ENCODE measurements around the gene ZNF805. TPM values are rescaled to one million over a fixed set of nuclear protein-coding genes. Genes with fewer than 3 reads are reported as not detected.
A peak's percentile ranks its signal among the peaks of the same experiment; 100 is the strongest.
"Not testable (repeated sequence)": the region's sequence is repeated elsewhere in the genome, so short reads cannot be mapped to it uniquely, and the experiment has no call there.

Gene ZNF805
- polyA plus RNA-seq, 1 donor, result 4.4 TPM

GRCh38 chr19:57262044-57262443 is 21.6 kb downstream of the ZNF805 start:
- DNase-seq, result no peak
- Histone ChIP-seq H3K9me3 (ENCODE audit: control insufficient read depth, low read depth, low read length) (no peaks in the 10 kb centered on the region), H3K27me3 (ENCODE audit: control insufficient read depth, insufficient read depth, low read length) (no peaks in the 10 kb centered on the region), H3K4me3 (ENCODE audit: low read length) (no peak overlapping the region), H3K36me3 (ENCODE audit: control insufficient read depth, insufficient read depth, low read length) (peaks cover 5% of the 10 kb centered on the region), H3K4me1 (ENCODE audit: control insufficient read depth, insufficient read depth, low read length) (no peaks in the 10 kb centered on the region), H3K27ac (ENCODE audit: low read length) (no peak overlapping the region)
- 100% methylated on average over 1 of the region's 3 CpGs for WGBS (ENCODE audit: insufficient coverage, low lambda C conversion rate)

GRCh38 chr19:57263244-57263741 is 22.9 kb downstream of the ZNF805 start:
- WGBS (ENCODE audit: insufficient coverage, low lambda C conversion rate), result no CpG with 5 or more reads among the region's 1 CpG
- Histone ChIP-seq H3K27ac (ENCODE audit: low read length) (no peak overlapping the region), H3K36me3 (ENCODE audit: control insufficient read depth, insufficient read depth, low read length) (peaks cover 4% of the 10 kb centered on the region), H3K27me3 (ENCODE audit: control insufficient read depth, insufficient read depth, low read length) (no peaks in the 10 kb centered on the region), H3K4me1 (ENCODE audit: control insufficient read depth, insufficient read depth, low read length) (no peaks in the 10 kb centered on the region), H3K4me3 (ENCODE audit: low read length) (no peak overlapping the region), H3K9me3 (ENCODE audit: control insufficient read depth, low read depth, low read length) (no peaks in the 10 kb centered on the region)
- DNase-seq, result no peak

DNA sequence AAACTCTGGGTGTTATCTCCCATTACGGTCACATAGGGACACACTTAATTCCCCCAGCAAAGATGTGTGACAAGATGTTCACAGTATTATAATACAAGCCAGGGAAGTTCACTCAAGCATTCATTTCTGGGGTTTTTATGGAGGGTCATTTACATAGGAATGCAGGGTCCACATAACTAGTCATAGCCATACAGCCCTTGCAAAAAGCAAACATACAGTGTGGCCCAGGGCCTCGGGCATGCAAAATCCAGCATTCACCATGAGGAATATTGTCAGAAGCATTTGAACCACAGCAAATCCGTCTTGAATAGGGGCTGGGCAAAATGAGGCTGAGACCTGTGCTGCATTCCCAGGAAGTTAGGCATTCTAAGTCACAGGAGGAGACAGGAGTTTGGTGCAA is 26.9 kb downstream of the ZNF805 start:
- Histone ChIP-seq H3K9me3 (ENCODE audit: control insufficient read depth, low read depth, low read length) (no peaks in the 10 kb centered on the region), H3K36me3 (ENCODE audit: control insufficient read depth, insufficient read depth, low read length) (no peaks in the 10 kb centered on the region), H3K4me1 (ENCODE audit: control insufficient read depth, insufficient read depth, low read length) (no peaks in the 10 kb centered on the region), H3K27me3 (ENCODE audit: control insufficient read depth, insufficient read depth, low read length) (no peaks in the 10 kb centered on the region), H3K4me3 (ENCODE audit: low read length) (no peak overlapping the region), H3K27ac (ENCODE audit: low read length) (no peak overlapping the region)
- no CpG with 5 or more reads among the region's 3 CpGs for WGBS (ENCODE audit: insufficient coverage, low lambda C conversion rate)
- peak in 1 of 2 donors; percentile 9 for DNase-seq

- Histone ChIP-seq H3K27me3 (ENCODE audit: control insufficient read depth, insufficient read depth, low read length) (no peaks in the 10 kb centered on the region), H3K36me3 (ENCODE audit: control insufficient read depth, insufficient read depth, low read length) (no peaks in the 10 kb centered on the region), H3K9me3 (ENCODE audit: control insufficient read depth, low read depth, low read length) (no peaks in the 10 kb centered on the region), H3K27ac (ENCODE audit: low read length) (no peak overlapping the region), H3K4me3 (ENCODE audit: low read length) (no peak overlapping the region), H3K4me1 (ENCODE audit: control insufficient read depth, insufficient read depth, low read length) (no peaks in the 10 kb centered on the region)
- DNase-seq, result no peak
- WGBS (ENCODE audit: insufficient coverage, low lambda C conversion rate), result 92% methylated on average over 4 of the region's 4 CpGs
Measured at GRCh38 chr19:57269515-57270250, 29.3 kb downstream of the ZNF805 start.

DNA sequence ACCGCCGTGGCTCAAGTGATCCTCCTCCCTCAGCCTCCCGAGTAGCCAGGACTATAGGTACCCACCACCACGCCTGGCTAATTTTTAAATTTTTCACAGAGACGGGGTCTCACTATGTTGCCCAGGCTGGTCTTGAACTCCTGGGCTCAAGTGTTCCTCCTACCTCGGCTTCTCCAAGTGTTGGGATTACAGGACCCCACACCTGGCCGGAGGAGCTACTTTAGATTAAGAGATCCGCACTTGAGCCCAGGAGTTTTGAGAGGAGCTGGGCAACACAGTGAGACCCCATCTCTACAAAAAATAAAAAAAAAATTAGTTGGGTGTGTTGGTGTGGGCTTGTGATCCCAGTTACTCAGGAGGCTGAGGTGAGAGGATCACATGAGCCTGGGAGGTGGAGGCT is 30.8 kb downstream of the ZNF805 start:
- Histone ChIP-seq H3K9me3 (ENCODE audit: control insufficient read depth, low read depth, low read length) (no peaks in the 10 kb centered on the region), H3K36me3 (ENCODE audit: control insufficient read depth, insufficient read depth, low read length) (no peaks in the 10 kb centered on the region), H3K4me3 (ENCODE audit: low read length) (no peak overlapping the region), H3K4me1 (ENCODE audit: control insufficient read depth, insufficient read depth, low read length) (no peaks in the 10 kb centered on the region), H3K27ac (ENCODE audit: low read length) (no peak overlapping the region), H3K27me3 (ENCODE audit: control insufficient read depth, insufficient read depth, low read length) (no peaks in the 10 kb centered on the region)
- WGBS (ENCODE audit: insufficient coverage, low lambda C conversion rate), result 93% methylated on average over 3 of the region's 8 CpGs
- DNase-seq, result no peak

GRCh38 chr19:57273014-57273413 is 32.6 kb downstream of the ZNF805 start:
- no peaks in the 10 kb centered on the region for H3K9me3 ChIP-seq (ENCODE audit: control insufficient read depth, low read depth, low read length)
- no peak overlapping the region for H3K27ac ChIP-seq (ENCODE audit: low read length)
- no peaks in the 10 kb centered on the region for H3K36me3 ChIP-seq (ENCODE audit: control insufficient read depth, insufficient read depth, low read length)
- H3K4me1 ChIP-seq (ENCODE audit: control insufficient read depth, insufficient read depth, low read length), result no peaks in the 10 kb centered on the region
- DNase-seq, result no peak
- H3K27me3 ChIP-seq (ENCODE audit: control insufficient read depth, insufficient read depth, low read length), result no peaks in the 10 kb centered on the region
- H3K4me3 ChIP-seq (ENCODE audit: low read length), result no peak overlapping the region
- WGBS (ENCODE audit: insufficient coverage, low lambda C conversion rate), result 82% methylated on average over 1 of the region's 1 CpG

GRCh38 chr19:57276430-57276829 is 36.0 kb downstream of the ZNF805 start:
- no peaks in the 10 kb centered on the region for H3K9me3 ChIP-seq (ENCODE audit: control insufficient read depth, low read depth, low read length)
- WGBS (ENCODE audit: insufficient coverage, low lambda C conversion rate), result no CpG with 5 or more reads among the region's 1 CpG
- DNase-seq, result no peak

DNA sequence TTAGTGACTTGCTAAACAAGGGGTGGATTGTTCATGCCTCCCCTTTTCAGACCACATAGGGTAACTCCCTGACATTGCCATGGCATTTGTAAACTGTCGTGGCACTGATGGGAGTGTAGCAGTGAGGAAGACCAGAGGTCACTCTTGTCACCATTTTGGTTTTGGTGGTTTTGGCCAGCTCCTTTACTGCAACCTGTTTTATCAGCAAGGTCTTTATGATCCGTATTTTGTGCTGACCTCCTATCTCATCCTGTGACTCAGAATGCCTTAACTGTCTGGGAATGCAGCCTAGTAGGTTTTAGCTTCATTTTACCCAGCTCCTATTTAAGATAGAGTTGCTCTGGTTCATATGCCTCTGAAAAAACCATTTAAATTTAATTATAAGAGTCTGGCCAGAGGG is 38.0 kb downstream of the ZNF805 start:
- H3K27me3 ChIP-seq (ENCODE audit: control insufficient read depth, insufficient read depth, low read length); H3K9me3 ChIP-seq (ENCODE audit: control insufficient read depth, low read depth, low read length); H3K4me3 ChIP-seq (ENCODE audit: low read length); DNase-seq; H3K27ac ChIP-seq (ENCODE audit: low read length); H3K36me3 ChIP-seq (ENCODE audit: control insufficient read depth, insufficient read depth, low read length): not testable (repeated sequence)
- peaks cover 13% of the 10 kb centered on the region for H3K4me1 ChIP-seq (ENCODE audit: control insufficient read depth, insufficient read depth, low read length)
- WGBS (ENCODE audit: insufficient coverage, low lambda C conversion rate), result no CpG with 5 or more reads among the region's 2 CpGs

More at GRCh38 chr19:57276430-57276829, 36.0 kb downstream of the ZNF805 start:
- Histone ChIP-seq H3K36me3 (ENCODE audit: control insufficient read depth, insufficient read depth, low read length) (no peaks in the 10 kb centered on the region), H3K4me1 (ENCODE audit: control insufficient read depth, insufficient read depth, low read length) (peaks cover 3% of the 10 kb centered on the region), H3K4me3 (ENCODE audit: low read length) (no peak overlapping the region), H3K27me3 (ENCODE audit: control insufficient read depth, insufficient read depth, low read length) (no peaks in the 10 kb centered on the region), H3K27ac (ENCODE audit: low read length) (no peak overlapping the region)

GRCh38 chr19:57279418-57280164 is 39.2 kb downstream of the ZNF805 start:
- no peaks in the 10 kb centered on the region for H3K27me3 ChIP-seq (ENCODE audit: control insufficient read depth, insufficient read depth, low read length)
- H3K36me3 ChIP-seq (ENCODE audit: control insufficient read depth, insufficient read depth, low read length), result peaks cover 12% of the 10 kb centered on the region
- DNase-seq, result peak; percentile 97 to 98
- no peaks in the 10 kb centered on the region for H3K9me3 ChIP-seq (ENCODE audit: control insufficient read depth, low read depth, low read length)
- peak overlapping the region; percentile 100 for H3K27ac ChIP-seq (ENCODE audit: low read length)
- WGBS (ENCODE audit: insufficient coverage, low lambda C conversion rate), result no CpG with 5 or more reads among the region's 25 CpGs
- peaks cover 13% of the 10 kb centered on the region for H3K4me1 ChIP-seq (ENCODE audit: control insufficient read depth, insufficient read depth, low read length)
- peak overlapping the region; percentile 93 for H3K4me3 ChIP-seq (ENCODE audit: low read length)

DNA sequence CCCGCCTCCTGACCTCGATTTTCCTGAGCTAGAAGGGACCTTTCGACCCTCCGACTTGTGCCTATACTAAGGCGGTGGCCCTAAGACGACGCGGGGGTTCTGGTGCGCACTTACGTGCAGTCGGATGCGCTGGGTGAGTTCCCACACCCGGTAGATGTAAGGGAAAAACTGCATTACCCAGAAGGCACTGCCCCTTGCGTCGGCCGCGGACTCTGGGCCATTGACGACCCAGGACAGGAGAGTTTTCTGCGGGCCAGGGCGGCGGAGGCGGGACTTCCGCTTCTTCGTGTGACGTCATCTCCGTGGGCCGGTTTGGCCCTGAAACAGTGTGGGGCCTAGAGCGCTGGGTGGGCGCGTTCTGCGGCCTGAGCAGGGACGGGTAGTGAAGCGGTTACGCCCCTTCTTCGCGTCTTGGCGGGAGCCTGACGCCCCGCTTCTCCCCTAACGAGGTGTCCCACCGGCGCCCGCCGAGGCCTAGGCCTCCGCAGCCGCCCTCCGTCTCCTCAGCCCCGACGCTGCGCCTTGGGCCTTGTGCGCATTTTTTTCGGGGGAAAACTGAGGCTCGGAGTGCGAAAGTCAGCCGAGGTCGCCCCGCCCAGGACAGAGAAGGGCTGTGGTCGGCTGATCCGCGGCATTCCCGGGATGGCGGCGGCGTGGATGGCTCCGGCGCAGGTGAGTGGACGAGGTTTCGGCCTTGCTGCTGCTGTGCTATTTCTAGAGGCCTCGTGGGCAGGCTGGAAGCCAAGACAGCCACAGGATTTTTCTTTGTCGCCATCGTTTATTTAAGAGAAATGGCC is 39.9 kb downstream of the ZNF805 start, which contains the start of gene ZNF460:
Gene ZNF460, plus strand, starts transcription at position 321 of the 797 bp plus-strand sequence. Its CDS starts 322 bp downstream, at position 643.
- H3K27ac ChIP-seq (ENCODE audit: low read length), result peak within 1 kb of the TSS; percentile 100
- H3K27me3 ChIP-seq (ENCODE audit: control insufficient read depth, insufficient read depth, low read length), result no peaks in the 10 kb centered on the region
- H3K4me1 ChIP-seq (ENCODE audit: control insufficient read depth, insufficient read depth, low read length), result peaks cover 13% of the 10 kb centered on the region
- DNase-seq, result peak; percentile 99
- peak within 1 kb of the TSS; percentile 93 for H3K4me3 ChIP-seq (ENCODE audit: low read length)
- no peaks in the 10 kb centered on the region for H3K9me3 ChIP-seq (ENCODE audit: control insufficient read depth, low read depth, low read length)
- H3K36me3 ChIP-seq (ENCODE audit: control insufficient read depth, insufficient read depth, low read length), result peaks cover 20% of the 10 kb centered on the region
- WGBS (ENCODE audit: insufficient coverage, low lambda C conversion rate), result no CpG with 5 or more reads among the region's 71 CpGs
